Ascending aorta (tissue), 2 donors: ENCODE results near the gene FMO5. TPM values are rescaled to one million over a fixed set of nuclear protein-coding genes. Genes with fewer than 3 reads are reported as not detected.
"Not testable (repeated sequence)": the region's sequence is repeated elsewhere in the genome, so short reads cannot be mapped to it uniquely, and the experiment has no call there.

Experiments
- DNase-seq, 2 donors: peaks; one replicate each; pipeline ENCODE4 v3.0.0-alpha.2; 2019; ENCODE audit warnings: low spot score in 2 of 2
- H3K27ac ChIP-seq, 2 donors: fragments of 200-600 bp; sonication (generic); one replicate each; pipeline ENCODE4 v1.5.1; 2016 to 2017; ENCODE audit warnings: mild to moderate bottlenecking in 1 of 2
- H3K27me3 ChIP-seq: fragments of 200-600 bp; sonication (generic); one replicate; pipeline ENCODE4 v1.5.1; 2017
- H3K36me3 ChIP-seq, 2 donors: fragments of 200-600 bp; sonication (generic); one replicate each; pipeline ENCODE4 v1.5.1; 2016
- H3K4me1 ChIP-seq, 2 donors: fragments of 200-600 bp; sonication (generic); one replicate each; pipeline ENCODE4 v1.5.1; 2016 to 2017; ENCODE audit warnings: mild to moderate bottlenecking in 1 of 2
- H3K4me3 ChIP-seq, 2 donors: fragments of 200-600 bp; sonication (generic); one replicate each; pipeline ENCODE4 v1.5.1; 2016 to 2017; ENCODE audit warnings: mild to moderate bottlenecking in 1 of 2
- H3K9me3 ChIP-seq, 2 donors: fragments of 200-600 bp; sonication (generic); one replicate each; pipeline ENCODE4 v1.5.1; 2016
- intact Hi-C: fragments of 100-400 bp; cut with DNase I; formaldehyde crosslinking; loops from one replicate; pipeline ENCODE4 v1.15.1; 2023
- total RNA-seq: library from RNA; depleted of rRNA; stranded (reverse); fragments of >200 nt; gene quantifications from one replicate; pipeline ENCODE4 v1.1.0, GENCODE V29; 2016
- TF ChIP-seq, protein P1 (sequence below), 3 experiments: fragments of 200-600 bp in 2 of 3; fragments of 450-650 bp in 1 of 3; sonication (generic) in 2 of 3; IDR thresholded peaks; one replicate each; pipeline ENCODE4 v1.5.1; 2016 to 2019; ENCODE audit warnings: antibody characterized with exemption in 3 of 3, mild to moderate bottlenecking in 1 of 3, moderate library complexity in 1 of 3

FMO5 gene
- total RNA-seq, 1 donor from 2014 or later: 19.6 TPM

DNA sequence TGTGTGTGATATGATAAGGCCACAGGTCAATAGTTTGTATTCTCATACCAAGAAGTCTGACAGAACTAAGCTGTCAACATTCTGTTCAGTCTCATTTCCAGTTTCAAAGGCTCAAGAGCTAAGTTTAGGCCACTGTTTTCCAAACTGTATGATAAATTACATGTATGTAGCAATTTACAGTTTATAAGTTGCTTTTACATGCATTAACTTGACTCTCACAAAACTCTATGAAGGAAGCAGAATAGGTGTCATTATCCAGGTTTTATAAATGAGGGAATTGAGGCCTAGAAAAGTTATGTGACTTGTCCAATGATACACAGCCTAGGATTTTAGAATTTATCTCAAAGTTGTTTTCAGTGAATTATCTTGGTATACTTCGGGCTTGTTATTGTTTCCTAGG is 23.4 kb downstream of the FMO5 start:
- no peaks in the 10 kb centered on the region for H3K4me1 ChIP-seq
- intact Hi-C loops: no loop called here

DNA sequence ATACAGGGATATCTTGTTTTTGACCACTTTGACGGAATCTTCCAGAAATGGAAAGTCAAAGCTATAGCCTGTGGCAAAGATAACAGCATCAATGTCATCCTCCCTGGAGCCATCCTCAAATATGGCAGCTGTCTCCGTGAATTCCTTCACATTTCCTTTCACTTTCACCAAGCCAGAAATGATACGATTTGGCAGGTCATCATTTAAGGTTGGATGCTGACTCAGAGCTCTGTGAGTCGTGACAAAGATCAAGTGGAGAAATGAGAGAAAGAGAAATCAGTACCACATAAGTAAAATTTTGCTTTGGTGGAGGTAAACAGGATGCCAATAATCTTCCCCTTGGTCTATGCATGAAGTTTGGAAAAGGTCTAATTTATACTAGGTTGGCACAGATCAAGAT is 23.9 kb downstream of the FMO5 start:
- no peaks in the 10 kb centered on the region for H3K9me3 ChIP-seq
- H3K4me1 ChIP-seq: no peaks in the 10 kb centered on the region
- TF ChIP-seq, protein P1, sequence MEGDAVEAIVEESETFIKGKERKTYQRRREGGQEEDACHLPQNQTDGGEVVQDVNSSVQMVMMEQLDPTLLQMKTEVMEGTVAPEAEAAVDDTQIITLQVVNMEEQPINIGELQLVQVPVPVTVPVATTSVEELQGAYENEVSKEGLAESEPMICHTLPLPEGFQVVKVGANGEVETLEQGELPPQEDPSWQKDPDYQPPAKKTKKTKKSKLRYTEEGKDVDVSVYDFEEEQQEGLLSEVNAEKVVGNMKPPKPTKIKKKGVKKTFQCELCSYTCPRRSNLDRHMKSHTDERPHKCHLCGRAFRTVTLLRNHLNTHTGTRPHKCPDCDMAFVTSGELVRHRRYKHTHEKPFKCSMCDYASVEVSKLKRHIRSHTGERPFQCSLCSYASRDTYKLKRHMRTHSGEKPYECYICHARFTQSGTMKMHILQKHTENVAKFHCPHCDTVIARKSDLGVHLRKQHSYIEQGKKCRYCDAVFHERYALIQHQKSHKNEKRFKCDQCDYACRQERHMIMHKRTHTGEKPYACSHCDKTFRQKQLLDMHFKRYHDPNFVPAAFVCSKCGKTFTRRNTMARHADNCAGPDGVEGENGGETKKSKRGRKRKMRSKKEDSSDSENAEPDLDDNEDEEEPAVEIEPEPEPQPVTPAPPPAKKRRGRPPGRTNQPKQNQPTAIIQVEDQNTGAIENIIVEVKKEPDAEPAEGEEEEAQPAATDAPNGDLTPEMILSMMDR (IDR thresholded peaks at IDR 0.05): no peak
- no peaks in the 10 kb centered on the region for H3K27me3 ChIP-seq
- peaks cover 0 to 4% of the 10 kb centered on the region in 2 donors for H3K36me3 ChIP-seq
- no peak overlapping the region for H3K4me3 ChIP-seq
- intact Hi-C loops: no loop called here
- DNase-seq: no peak
- H3K27ac ChIP-seq: no peak overlapping the region

More for the DNA sequence above, 23.4 kb downstream of the FMO5 start:
- no peak for DNase-seq
- H3K27ac ChIP-seq: no peak overlapping the region
- H3K27me3 ChIP-seq: no peaks in the 10 kb centered on the region
- H3K36me3 ChIP-seq: peaks cover 0 to 4% of the 10 kb centered on the region in 2 donors
- TF ChIP-seq, protein P1 (IDR thresholded peaks at IDR 0.05): no peak
- H3K4me3 ChIP-seq: no peak overlapping the region
- no peaks in the 10 kb centered on the region for H3K9me3 ChIP-seq

DNA sequence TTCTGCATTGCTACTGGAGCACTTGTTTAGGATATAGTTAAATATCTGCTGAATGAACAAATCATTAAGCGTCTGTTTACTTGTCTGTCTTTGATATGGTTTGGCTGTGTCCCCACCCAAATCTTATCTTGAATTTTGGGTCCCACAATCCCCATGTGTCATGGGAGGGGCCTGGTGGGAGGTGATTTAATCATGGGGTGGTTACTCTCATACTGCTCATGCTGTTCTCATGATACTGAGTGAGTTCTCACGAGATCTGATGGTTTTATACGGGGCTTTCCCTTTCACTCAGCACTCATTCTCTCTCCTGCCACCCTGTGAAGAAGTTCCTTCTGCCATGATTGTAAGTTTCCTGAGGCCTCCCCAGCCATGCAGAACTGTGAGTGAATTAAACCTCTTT is 27.8 kb downstream of the FMO5 start:
- H3K4me3 ChIP-seq, DNase-seq, intact Hi-C loops, H3K4me1 ChIP-seq, H3K36me3 ChIP-seq, H3K9me3 ChIP-seq, H3K27ac ChIP-seq, H3K27me3 ChIP-seq: not testable (repeated sequence)

DNA sequence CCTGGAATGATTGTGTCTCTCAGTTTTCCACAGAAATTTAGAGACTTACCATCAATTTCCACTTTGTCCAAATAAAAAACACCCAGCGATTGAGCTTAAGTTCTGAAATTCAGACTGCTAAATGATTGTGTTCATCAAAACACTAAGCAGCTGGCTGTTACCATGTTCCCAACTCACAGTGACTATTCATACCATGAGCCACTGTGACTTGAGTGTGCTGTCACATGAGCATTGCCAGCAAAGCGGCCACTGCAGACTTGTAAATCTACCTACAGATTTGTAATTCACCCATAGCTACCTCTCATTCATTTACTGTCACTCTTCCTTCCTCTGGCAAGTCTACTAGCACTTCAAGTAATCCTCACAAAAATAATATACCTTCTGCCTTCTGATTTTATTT is 35.6 kb downstream of the FMO5 start:
- intact Hi-C loops: no loop called here
- H3K27ac ChIP-seq: no peak overlapping the region
- H3K4me1 ChIP-seq: no peaks in the 10 kb centered on the region
- no peaks in the 10 kb centered on the region for H3K27me3 ChIP-seq
- no peaks in the 10 kb centered on the region for H3K9me3 ChIP-seq
- TF ChIP-seq, protein P1 (IDR thresholded peaks at IDR 0.05): no peak
- H3K4me3 ChIP-seq: no peak overlapping the region
- H3K36me3 ChIP-seq: peaks cover 0 to 4% of the 10 kb centered on the region in 2 donors
- DNase-seq: no peak

DNA sequence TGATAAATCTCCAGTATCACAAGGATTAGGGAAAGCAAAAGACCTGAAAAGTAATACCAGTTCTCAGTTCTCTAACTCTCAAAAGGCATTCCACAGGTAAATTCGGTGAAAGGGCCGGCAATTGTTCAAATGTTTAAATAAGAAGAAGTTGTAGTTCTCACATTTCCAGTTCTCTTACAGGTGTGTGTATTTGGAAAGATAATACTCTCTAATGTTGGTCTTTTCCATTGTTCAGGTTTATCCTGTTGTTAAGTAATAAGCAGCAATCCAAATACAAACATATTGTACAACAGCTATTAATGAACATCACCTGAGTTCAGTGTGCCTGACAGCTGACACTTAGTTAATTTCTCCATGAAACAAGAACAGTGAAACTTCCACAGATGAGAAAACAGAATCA is 39.7 kb downstream of the FMO5 start:
- Histone ChIP-seq H3K4me3 (no peak overlapping the region), H3K27me3 (no peaks in the 10 kb centered on the region), H3K27ac (no peak overlapping the region), H3K9me3 (no peaks in the 10 kb centered on the region), H3K4me1 (no peaks in the 10 kb centered on the region), H3K36me3 (peaks cover 0 to 4% of the 10 kb centered on the region in 2 donors)
- DNase-seq: no peak
- intact Hi-C loops: no loop called here
- TF ChIP-seq, protein P1 (IDR thresholded peaks at IDR 0.05): no peak

DNA sequence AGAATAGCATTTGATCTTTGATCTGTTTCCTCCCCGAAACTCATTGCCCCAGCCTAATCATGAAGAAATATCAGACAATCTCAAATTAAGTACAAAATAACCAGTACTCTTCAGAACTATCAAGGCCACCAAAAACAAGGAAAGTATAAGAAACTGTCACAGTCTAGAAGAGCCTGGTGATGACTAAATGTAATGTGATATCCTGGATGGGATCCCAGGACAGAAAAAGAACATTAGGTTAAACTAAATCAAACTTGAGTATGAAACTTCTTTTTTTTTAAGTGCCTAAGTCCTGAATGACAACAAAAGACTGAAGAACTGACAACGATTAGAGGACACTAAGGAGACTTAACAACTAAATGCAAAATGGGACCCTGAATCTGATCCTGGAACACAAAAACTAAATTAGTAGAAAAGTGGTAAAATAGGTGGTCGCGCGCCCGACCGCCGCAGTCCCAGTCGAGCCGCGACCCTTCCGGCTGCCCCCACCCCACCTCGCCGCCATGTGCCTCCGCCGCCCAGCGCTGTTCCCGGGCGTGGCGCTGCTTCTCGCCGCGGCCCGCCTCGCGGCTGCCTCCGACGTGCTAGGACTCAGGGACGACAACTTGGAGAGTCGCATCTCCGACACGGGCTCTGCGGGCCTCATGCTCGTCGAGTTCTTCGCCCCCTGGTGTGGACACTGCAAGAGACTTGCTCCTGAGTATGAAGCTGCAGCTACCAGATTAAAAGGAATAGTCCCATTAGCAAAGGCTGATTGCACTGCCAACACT is 47.3 kb downstream of the FMO5 start:
- Histone ChIP-seq H3K4me1 (peaks cover 0 to 3% of the 10 kb centered on the region in 2 donors), H3K27me3 (no peaks in the 10 kb centered on the region), H3K9me3 (peaks cover 0 to 3% of the 10 kb centered on the region in 2 donors), H3K4me3 (peak overlapping the region; percentile 14 to 26), H3K36me3 (no peaks in the 10 kb centered on the region), H3K27ac (peak overlapping the region in 1 of 2 donors; percentile 3)
- no peak for DNase-seq
- intact Hi-C loops: no loop called here
- TF ChIP-seq, protein P1 (IDR thresholded peaks at IDR 0.05): no peak
